Skeletal muscle tissue (tissue), 4 donors: ENCODE results near the gene LDLRAD2. TPM values are rescaled to one million over a fixed set of nuclear protein-coding genes. Genes with fewer than 3 reads are reported as not detected.

Experiments used
- H3K27ac ChIP-seq: one replicate; pipeline ENCODE4 v1.7.0; 2013; ENCODE audit warnings: mild to moderate bottlenecking, low read depth, low read length, inconsistent platforms
- H3K27me3 ChIP-seq, 3 donors: one replicate each; pipeline ENCODE4 v1.7.0; 2013; ENCODE audit warnings: low read length in 3 of 3; ENCODE audit not compliant: control insufficient read depth in 3 of 3, insufficient read depth in 3 of 3
- H3K36me3 ChIP-seq, 3 donors: one replicate each; pipeline ENCODE4 v1.7.0; 2013; ENCODE audit warnings: low read length in 3 of 3; ENCODE audit not compliant: control insufficient read depth in 3 of 3, insufficient read depth in 3 of 3
- H3K4me1 ChIP-seq, 3 donors: one replicate each; pipeline ENCODE4 v1.7.0; 2013; ENCODE audit warnings: low read length in 3 of 3, mild to moderate bottlenecking in 3 of 3; ENCODE audit not compliant: control insufficient read depth in 3 of 3, insufficient read depth in 3 of 3
- H3K4me3 ChIP-seq, 3 donors: one replicate each; pipeline ENCODE4 v1.7.0; 2013; ENCODE audit warnings: low read length in 3 of 3
- H3K9ac ChIP-seq, 3 donors: one replicate each; pipeline ENCODE4 v1.7.0; 2013; ENCODE audit warnings: low read length in 3 of 3, mild to moderate bottlenecking in 3 of 3, moderate library complexity in 2 of 3, low read depth in 1 of 3
- H3K9me3 ChIP-seq, 3 donors: one replicate each; pipeline ENCODE4 v1.7.0; 2013; ENCODE audit warnings: low read length in 3 of 3; ENCODE audit not compliant: control insufficient read depth in 3 of 3
- total RNA-seq: library from RNA; depleted of rRNA; stranded (reverse); fragments of >200 nt; gene quantifications from one replicate; pipeline ENCODE4 v1.2.3, GENCODE V29; 2014
- donor health status: Osteomylitis.

Gene LDLRAD2
- total RNA-seq, 1 donor from 2014 or later, result 0.52 TPM

DNA sequence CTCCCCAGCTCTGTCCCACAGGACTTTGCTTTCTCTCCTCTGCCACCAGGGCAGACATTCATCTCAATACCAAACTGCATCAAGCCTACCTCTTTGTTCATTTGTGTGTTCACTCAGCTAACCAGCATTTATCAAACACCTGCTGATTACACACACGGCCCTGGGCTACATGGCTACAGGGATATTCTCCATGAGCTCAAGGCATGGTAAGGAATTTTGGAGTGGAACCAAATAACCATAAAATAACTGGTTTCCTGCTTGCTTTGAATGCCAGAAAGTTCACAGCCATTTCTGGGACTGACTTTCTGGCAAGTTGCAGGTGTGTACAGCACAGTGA lies 54.6 kb downstream of the LDLRAD2 start:
- H3K27me3 ChIP-seq, result no peaks in the 10 kb centered on the region
- no peak overlapping the region for H3K27ac ChIP-seq
- H3K4me3 ChIP-seq, result no peak overlapping the region
- H3K4me1 ChIP-seq, result peaks cover 10 to 15% (median 14%) of the 10 kb centered on the region in 3 donors
- H3K36me3 ChIP-seq, result peaks cover 23 to 51% (median 33%) of the 10 kb centered on the region in 3 donors
- H3K9me3 ChIP-seq, result no peaks in the 10 kb centered on the region
- no peak overlapping the region for H3K9ac ChIP-seq

DNA sequence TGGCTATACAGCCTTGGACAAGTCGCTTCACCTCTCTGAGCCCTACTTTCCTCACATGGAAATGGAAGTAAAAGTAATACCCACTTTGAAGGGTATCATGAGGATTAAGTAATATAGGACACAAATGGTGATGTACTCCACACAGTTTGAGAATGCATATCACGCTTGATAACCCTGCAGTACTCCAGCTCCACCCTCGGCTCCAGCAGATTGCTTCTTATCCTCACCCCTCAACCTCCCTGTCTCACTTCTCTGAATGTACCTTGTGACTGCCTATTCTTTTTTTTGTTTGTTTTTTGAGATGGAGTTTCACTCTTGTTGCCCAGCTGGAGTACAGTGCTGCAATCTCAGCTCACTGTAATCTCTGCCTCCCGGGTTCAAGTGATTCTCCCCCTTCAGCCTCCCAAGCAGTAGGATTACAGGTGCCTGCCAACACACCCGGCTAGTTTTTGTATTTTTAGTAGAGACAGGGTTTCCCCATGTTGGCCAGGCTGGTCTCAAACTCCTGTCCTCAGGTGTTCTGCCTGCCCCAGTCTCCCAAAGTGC lies 55.5 kb downstream of the LDLRAD2 start:
- no peak overlapping the region for H3K4me3 ChIP-seq
- no peak overlapping the region for H3K9ac ChIP-seq
- peaks cover 10 to 15% (median 11%) of the 10 kb centered on the region in 3 donors for H3K4me1 ChIP-seq
- no peak overlapping the region for H3K27ac ChIP-seq
- no peaks in the 10 kb centered on the region for H3K9me3 ChIP-seq
- peaks cover 27 to 54% (median 36%) of the 10 kb centered on the region in 3 donors for H3K36me3 ChIP-seq
- no peaks in the 10 kb centered on the region for H3K27me3 ChIP-seq

DNA sequence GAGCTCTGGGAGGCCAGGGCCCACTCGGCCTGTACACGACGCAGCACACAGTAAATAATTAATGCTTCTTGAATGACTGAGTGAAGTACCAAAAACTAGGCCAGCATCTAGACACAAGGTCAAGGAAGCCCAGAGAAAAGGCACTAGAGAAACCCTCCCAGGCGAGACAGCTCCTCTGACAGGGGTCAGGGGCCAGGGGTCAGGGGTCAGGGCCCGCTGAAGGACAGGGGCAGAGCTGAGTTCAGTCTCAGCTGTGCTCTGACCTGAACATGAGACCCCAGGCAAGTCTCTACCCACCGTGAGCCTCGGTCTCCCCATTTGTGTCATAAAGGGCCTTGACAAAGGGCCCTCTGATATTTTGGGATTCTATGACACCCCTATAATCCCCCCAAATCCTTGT lies 56.4 kb downstream of the LDLRAD2 start:
- no peak overlapping the region for H3K27ac ChIP-seq
- H3K27me3 ChIP-seq, result no peaks in the 10 kb centered on the region
- peaks cover 27 to 60% (median 42%) of the 10 kb centered on the region in 3 donors for H3K36me3 ChIP-seq
- no peaks in the 10 kb centered on the region for H3K9me3 ChIP-seq
- H3K4me1 ChIP-seq, result peaks cover 10 to 15% (median 11%) of the 10 kb centered on the region in 3 donors
- H3K9ac ChIP-seq, result no peak overlapping the region
- H3K4me3 ChIP-seq, result no peak overlapping the region

DNA sequence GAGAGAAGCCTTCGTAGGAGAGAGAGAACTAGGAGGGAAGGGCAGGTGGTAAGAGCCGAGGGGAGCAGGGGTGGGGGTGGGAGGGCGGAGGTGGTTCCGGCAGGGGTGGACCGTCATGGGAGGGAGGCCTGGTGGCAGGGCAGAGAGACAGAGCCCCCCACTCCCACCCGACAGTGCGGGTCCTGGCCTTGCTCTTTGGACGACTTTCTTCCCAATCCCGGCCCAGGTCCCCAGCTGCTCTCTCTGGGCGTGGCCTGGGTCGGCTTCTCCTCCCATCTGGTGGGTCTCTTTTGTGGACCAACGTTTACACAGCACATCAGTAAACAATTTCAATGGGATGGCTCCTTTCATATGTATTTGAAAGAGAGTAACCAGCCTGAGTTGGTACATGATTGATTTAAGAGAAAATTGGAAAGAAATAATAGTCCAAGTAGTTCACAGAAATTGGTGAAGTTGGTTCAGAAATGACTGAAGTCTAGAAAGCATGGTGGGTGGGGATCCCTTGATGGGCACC lies 56.9 kb downstream of the LDLRAD2 start:
- Histone ChIP-seq H3K4me3 (no peak overlapping the region), H3K9me3 (no peaks in the 10 kb centered on the region), H3K4me1 (peaks cover 10 to 15% (median 11%) of the 10 kb centered on the region in 3 donors), H3K27ac (no peak overlapping the region), H3K27me3 (no peaks in the 10 kb centered on the region), H3K9ac (no peak overlapping the region), H3K36me3 (peaks cover 28 to 64% (median 47%) of the 10 kb centered on the region in 3 donors)

DNA sequence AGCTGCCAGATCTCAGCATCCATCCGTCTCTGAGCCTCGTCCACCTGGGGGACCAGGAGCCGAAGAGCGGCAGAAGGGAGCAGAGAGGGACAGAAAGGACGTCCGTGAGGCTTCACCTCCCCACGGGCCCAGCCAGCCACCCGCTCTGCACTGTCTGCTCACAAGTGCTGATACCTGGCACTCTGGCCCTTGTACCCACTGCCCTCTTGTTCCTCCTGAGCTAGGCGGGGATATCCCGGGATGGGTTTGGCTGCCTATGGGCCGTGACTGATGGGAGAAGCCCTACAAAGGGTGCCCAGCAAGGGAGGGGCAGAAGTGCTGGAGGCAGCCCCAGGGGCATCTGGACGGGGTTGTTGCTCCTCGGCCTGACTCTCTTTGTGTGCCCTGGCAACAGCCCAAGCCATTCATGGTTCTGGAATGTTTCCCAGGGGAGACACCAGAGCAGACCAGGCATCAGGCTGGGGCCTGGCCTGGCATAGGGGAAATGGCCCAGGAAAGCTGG lies 57.6 kb downstream of the LDLRAD2 start:
- no peaks in the 10 kb centered on the region for H3K9me3 ChIP-seq
- H3K9ac ChIP-seq, result peak overlapping the region in 1 of 3 donors; percentile 25
- H3K36me3 ChIP-seq, result peaks cover 25 to 64% (median 47%) of the 10 kb centered on the region in 3 donors
- H3K4me3 ChIP-seq, result no peak overlapping the region
- no peaks in the 10 kb centered on the region for H3K27me3 ChIP-seq
- peaks cover 10 to 15% (median 11%) of the 10 kb centered on the region in 3 donors for H3K4me1 ChIP-seq
- H3K27ac ChIP-seq, result no peak overlapping the region

DNA sequence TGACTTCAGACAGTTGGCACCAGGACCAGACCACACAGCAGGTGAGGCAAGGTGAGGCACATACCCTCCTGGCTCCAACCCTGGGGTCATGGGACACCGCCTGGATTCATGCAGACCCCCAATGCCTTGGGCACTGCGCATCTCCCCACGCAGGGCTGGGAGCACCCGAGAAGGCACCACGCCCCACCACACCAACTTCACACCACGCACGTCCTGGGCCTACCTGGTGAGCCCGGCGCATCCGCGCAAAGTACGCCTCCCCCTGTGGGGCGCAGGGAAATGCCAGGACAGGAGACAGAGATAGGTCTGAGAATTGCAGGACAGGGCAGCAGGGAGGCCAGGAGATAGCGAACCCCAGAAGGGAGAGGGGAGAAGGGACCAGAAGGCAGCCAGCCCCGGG lies 58.5 kb downstream of the LDLRAD2 start:
- no peak overlapping the region for H3K27ac ChIP-seq
- H3K9me3 ChIP-seq, result no peaks in the 10 kb centered on the region
- H3K4me3 ChIP-seq, result no peak overlapping the region
- H3K27me3 ChIP-seq, result no peaks in the 10 kb centered on the region
- H3K36me3 ChIP-seq, result peaks cover 20 to 64% (median 46%) of the 10 kb centered on the region in 3 donors
- H3K9ac ChIP-seq, result no peak overlapping the region
- peaks cover 10 to 15% (median 11%) of the 10 kb centered on the region in 3 donors for H3K4me1 ChIP-seq

DNA sequence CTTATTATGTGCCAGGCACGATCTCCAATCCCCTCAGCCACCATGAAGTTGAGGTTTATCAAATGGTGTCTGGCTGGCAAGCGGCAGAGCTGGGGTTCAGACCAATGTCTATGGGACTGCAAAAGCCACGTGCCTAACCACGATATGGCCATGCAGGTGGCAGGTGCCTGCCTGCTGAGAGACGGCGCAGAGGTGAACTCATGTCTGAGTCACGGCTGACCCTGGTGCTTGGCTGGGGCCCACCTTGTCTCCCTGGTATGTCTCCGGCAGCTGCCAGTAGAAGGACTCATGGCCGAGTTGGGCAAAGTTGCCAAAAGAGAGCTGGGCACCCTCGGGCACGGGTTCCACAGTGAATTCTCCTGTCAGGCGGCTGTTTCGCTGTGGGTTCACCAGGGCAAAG lies 59.9 kb downstream of the LDLRAD2 start:
- Histone ChIP-seq H3K4me1 (peaks cover 10 to 15% (median 11%) of the 10 kb centered on the region in 3 donors), H3K27me3 (no peaks in the 10 kb centered on the region), H3K9me3 (no peaks in the 10 kb centered on the region), H3K27ac (no peak overlapping the region), H3K4me3 (no peak overlapping the region), H3K9ac (no peak overlapping the region), H3K36me3 (peaks cover 24 to 65% (median 49%) of the 10 kb centered on the region in 3 donors)

DNA sequence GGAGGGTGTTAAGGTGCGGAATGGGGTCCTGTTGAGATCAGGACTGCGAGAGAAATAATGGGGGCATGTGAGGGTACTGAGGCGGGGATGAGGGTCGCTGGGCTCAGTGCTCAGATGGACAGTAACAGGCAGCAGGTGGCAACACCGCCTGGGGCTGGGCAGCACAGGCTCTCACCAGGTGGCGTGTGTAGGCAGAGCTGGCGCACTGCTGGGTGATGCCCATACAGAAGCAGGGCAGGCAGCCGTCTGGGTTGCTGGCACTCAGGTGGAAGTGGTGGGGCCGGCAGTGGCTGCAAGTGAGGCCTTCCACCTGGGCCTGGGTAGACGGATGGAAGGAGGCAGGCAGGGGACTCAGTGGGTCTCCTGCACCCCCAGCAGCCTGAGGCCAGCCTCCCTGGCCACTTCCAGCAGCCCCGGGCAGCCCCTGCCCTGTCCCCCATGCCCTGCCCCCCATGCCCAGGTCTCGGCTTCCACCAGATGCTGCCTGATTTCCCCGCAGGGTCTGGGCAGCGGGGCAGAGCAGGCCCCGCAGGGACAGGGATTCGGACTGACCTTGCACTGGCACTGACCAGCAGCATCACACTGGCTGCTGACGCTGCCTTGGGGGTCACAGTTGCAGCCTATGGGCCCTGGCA lies 60.5 kb downstream of the LDLRAD2 start:
- H3K27ac ChIP-seq, result no peak overlapping the region
- no peak overlapping the region for H3K4me3 ChIP-seq
- H3K27me3 ChIP-seq, result no peaks in the 10 kb centered on the region
- H3K4me1 ChIP-seq, result peaks cover 10 to 15% (median 11%) of the 10 kb centered on the region in 3 donors
- H3K36me3 ChIP-seq, result peaks cover 24 to 65% (median 53%) of the 10 kb centered on the region in 3 donors
- H3K9me3 ChIP-seq, result no peaks in the 10 kb centered on the region
- H3K9ac ChIP-seq, result no peak overlapping the region

DNA sequence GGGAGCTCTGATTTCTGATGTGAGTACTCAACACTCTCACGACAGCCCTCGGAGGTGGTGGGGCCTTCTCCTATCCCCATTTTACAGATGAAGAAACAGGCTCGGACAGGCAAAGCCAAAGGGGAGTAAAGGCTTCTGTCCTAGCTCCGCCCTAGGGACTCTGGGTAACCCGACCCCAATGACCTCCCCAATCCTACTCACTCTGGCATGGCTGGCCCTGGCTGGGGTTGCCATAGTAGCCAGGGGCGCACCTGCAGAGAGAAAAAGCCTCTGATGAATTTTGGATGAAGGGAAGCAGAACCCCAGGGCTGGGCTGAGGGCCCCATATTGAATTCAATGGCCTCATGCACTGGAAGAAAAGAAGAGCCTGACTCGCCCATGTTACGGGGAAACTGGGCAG lies 61.1 kb downstream of the LDLRAD2 start:
- Histone ChIP-seq H3K9me3 (no peaks in the 10 kb centered on the region), H3K36me3 (peaks cover 24 to 70% (median 59%) of the 10 kb centered on the region in 3 donors), H3K4me3 (no peak overlapping the region), H3K9ac (no peak overlapping the region), H3K4me1 (peaks cover 10 to 15% (median 11%) of the 10 kb centered on the region in 3 donors), H3K27ac (no peak overlapping the region), H3K27me3 (no peaks in the 10 kb centered on the region)

DNA sequence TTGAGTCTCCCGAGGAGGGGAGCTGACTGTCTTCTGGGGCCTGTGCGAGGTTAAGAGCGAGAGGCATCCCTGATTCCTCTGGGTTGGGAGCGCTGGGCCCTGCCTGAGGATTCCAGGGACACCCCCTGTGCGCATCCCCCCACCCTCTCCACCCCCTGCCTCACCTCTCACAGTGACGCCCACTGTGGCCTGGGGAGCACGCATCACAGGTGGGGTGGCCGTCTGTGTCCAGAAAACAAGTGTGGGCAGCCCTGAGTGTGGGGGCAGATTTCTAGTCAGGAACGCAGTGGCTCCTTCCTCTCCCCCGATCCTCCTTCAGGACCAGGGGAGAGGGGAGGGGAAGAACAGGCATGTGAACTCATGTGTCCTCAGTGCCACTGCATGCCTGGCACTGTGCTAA lies 61.7 kb downstream of the LDLRAD2 start:
- Histone ChIP-seq H3K36me3 (peaks cover 24 to 71% (median 61%) of the 10 kb centered on the region in 3 donors), H3K4me3 (no peak overlapping the region), H3K4me1 (peaks cover 10 to 15% (median 11%) of the 10 kb centered on the region in 3 donors), H3K9me3 (no peaks in the 10 kb centered on the region), H3K27me3 (no peaks in the 10 kb centered on the region), H3K9ac (no peak overlapping the region), H3K27ac (no peak overlapping the region)
